K562 (cell line): ENCODE measurements around the gene PARD3B.

Source experiments
- CTCF ChIP-seq, 3 experiments: IDR thresholded peaks in 2 of 3; conservative IDR thresholded peaks in 1 of 3; 2 replicates each; pipeline ENCODE4 v1.5.1; 2011 to 2012; ENCODE audit warnings: low read length in 3 of 3, mild to moderate bottlenecking in 3 of 3, control low read depth in 2 of 3, improper control_type of control experiment in 1 of 3, inconsistent platforms in 1 of 3, low read depth in 1 of 3, mixed read lengths in 1 of 3, moderate library complexity in 1 of 3; ENCODE audit not compliant: insufficient read depth in 2 of 3
- EZH2 ChIP-seq: IDR thresholded peaks from 2 replicates; pipeline ENCODE4 v1.6.1; 2012; ENCODE audit warnings: low read depth, mild to moderate bottlenecking, inconsistent platforms, low read length, borderline replicate concordance
- MAFK ChIP-seq: IDR thresholded peaks from 2 replicates; pipeline ENCODE4 v1.6.1; 2011; ENCODE audit warnings: low read length, improper control_type of control experiment
- NFYB ChIP-seq: IDR thresholded peaks from 2 replicates; pipeline ENCODE4 v1.6.1; 2011; ENCODE audit warnings: mild to moderate bottlenecking, moderate library complexity; ENCODE audit not compliant: insufficient read length; ENCODE audit errors: extremely low read depth
- USF1 ChIP-seq: sonication (generic); formaldehyde crosslinking; IDR thresholded peaks from 2 replicates; pipeline ENCODE4 v1.9.0; 2022; ENCODE audit warnings: mild to moderate bottlenecking, missing genetic modification reagents

GRCh38 chr2:205055251-205055650 is 510.0 kb downstream of the PARD3B start:
- TF ChIP-seq NFYB (no peak), MAFK (no peak), USF1 (CRISPR knock-in tag) (no peak), CTCF (IDR thresholded peaks at IDR 0.05 in 2 of 3, conservative IDR thresholded peaks at IDR 0.05 in 1 of 3; ENCODE audit: insufficient read depth in 2 of 3, low read depth in 1 of 3, low read length in 3 of 3) (no peak), EZH2 (no peak)
